ENCODE measurements around the gene STK24.

GRCh38 chr13:98556142-98556816, 20.6 kb downstream of the STK24 start:
- TF ChIP-seq CTCF (conservative IDR thresholded peaks at IDR 0.05; ENCODE audit: low read depth, low read length) (no peak), RFX5 (IDR thresholded peaks at IDR 0.05; ENCODE audit: low read depth, low read length) (no peak), CEBPB (IDR thresholded peaks at IDR 0.05; ENCODE audit: low read depth, low read length) (no peak), MAFK (IDR thresholded peaks at IDR 0.05; ENCODE audit: low read depth, low read length) (no peak), BHLHE40 (IDR thresholded peaks at IDR 0.05; ENCODE audit: low read depth, low read length) (no peak), ELK1 (IDR thresholded peaks at IDR 0.05; ENCODE audit: borderline replicate concordance, low read depth, low read length) (no peak), USF2 (IDR thresholded peaks at IDR 0.05; ENCODE audit: low read depth, low read length) (no peak), POLR2A (IDR thresholded peaks at IDR 0.05; ENCODE audit: low read depth, low read length) (no peak), RCOR1 (IDR thresholded peaks at IDR 0.05; ENCODE audit: insufficient replicate concordance, low read length) (no peak), RAD21 (IDR thresholded peaks at IDR 0.05; ENCODE audit: low read length) (no peak)
